HG03442 (cell line): Measurements from ENCODE around the gene ABCC10.
"Not testable (repeated sequence)": the region's sequence is repeated elsewhere in the genome, so short reads cannot be mapped to it uniquely, and the experiment has no call there.

Experiments used
- ATAC-seq: cut with Tn5 transposase; IDR thresholded peaks from one replicate; pipeline ENCODE4 v1.9.1; 2021; ENCODE audit warnings: mild to moderate bottlenecking, moderate library complexity; ENCODE audit not compliant: unreplicated experiment

Gene ABCC10

DNA sequence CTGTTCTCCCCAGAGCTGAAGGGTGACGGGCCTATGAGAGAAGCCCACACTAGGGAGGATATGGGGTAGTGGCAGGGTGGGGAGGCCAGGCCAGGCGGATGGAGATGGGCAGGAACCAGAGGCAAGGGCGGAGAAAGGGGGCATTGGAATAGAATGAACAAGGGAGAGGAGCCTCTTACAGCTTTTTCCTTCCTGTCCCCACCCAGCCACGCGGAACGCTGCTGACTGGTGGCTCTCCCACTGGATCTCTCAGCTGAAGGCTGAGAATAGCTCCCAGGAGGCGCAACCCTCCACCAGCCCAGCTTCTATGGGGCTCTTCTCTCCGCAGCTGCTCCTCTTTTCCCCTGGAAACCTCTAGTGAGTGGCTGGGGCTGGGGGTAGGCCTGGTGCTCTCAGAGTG, 17.2 kb downstream of the ABCC10 start:
- ATAC-seq: no peak

DNA sequence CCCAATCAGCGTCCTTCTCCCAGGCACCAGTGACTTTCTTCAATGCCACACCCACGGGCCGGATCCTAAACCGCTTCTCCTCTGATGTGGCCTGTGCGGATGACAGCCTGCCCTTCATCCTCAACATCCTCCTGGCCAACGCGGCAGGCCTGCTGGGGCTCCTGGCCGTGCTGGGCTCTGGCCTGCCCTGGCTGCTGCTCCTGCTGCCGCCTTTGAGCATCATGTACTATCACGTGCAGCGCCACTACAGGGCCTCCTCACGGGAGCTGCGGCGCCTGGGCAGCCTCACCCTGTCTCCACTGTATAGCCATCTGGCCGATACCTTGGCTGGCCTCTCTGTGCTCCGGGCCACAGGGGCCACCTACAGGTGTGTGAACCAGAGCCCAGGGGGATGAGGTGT, 18.2 kb downstream of the ABCC10 start:
- no peak for ATAC-seq

DNA sequence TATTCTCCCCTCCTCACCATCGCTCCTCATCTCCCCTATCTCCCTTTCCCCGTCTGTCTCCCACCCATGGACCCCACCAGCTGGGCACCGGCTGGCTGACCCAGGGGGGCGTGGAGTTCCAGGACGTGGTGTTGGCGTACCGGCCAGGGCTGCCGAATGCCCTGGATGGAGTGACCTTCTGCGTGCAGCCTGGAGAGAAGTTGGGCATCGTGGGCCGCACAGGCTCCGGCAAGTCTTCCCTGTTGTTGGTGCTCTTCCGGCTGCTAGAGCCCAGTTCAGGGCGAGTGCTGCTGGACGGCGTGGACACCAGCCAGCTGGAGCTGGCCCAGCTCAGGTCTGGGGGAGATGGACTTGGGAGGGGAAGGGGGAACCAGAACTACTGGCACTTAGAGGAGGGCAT, 20.3 kb downstream of the ABCC10 start:
- ATAC-seq: no peak

DNA sequence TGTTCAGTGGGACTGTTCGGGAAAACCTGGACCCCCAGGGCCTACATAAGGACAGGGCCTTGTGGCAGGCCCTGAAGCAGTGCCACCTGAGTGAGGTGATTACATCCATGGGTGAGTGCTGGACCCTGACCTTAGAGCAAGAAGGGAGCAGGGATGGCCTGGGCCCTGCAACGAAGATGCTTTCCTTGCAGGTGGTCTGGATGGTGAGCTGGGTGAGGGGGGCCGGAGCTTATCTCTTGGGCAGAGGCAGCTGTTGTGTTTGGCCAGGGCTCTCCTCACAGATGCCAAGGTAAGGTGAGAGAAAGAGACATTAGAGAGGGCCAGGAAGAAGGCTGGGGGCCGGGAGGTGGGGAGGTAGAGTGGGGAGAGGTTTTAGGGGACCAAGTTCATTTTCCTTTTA, 21.6 kb downstream of the ABCC10 start:
- no peak for ATAC-seq

DNA sequence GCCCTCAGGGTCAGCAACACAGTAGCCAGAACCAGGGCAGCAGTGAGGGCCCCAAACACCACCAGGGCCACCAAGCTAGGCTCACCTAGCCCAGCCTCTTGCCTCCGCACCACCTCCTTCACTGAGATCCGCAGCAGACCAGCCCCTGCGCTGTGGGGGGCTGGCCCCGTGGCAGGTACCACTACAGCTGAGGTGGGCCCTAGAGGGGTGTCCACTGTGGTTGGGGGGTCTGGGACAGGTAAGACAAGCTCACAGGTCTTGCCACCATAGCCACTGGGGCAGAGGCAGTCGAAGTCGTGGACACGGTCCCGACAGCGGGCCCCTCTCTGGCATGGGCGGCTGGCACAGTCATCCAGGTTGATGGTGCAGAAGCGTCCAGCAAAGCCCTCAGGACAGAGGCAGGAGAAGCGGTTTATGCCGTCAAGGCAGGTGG, 23.4 kb downstream of the ABCC10 start:
- ATAC-seq: no peak

DNA sequence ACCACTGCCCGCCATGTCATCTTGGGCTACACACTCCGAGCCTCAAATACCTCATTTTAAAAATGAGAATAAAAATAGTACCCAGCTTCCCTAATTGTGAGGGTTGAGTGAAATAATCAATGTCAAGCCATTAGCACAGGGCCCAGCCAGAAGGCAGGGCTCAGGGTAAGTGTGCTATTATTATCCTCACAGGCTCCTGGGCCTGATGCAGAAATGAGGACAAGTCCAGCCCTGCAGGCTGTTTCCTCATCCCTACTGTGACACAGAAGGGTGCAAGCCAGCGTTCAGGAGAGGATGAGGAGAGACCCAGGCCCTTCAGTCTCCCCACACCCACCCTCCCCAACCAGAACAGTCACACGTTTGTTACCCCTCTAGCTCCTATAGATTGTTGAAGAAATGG, 24.0 kb downstream of the ABCC10 start:
- no peak for ATAC-seq

DNA sequence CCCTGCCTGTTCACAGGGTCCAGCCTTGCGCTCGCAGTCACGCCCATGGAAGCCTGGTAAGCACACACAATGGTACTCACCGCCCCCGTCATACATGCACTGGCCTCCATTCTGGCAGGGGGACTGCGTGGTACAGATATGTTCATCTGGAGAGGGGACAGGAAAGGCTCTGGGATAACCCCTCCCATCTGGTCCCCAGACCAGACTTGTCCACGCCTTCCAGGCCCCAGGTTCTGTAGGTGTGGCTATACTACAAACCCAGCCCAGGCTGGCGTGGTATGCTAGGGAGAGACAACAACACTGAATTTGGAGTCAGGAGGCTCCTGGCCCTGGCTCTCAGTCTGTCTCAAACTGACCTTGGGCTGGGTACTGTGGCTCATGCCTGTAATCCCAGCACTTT, 24.6 kb downstream of the ABCC10 start:
- no peak for ATAC-seq

DNA sequence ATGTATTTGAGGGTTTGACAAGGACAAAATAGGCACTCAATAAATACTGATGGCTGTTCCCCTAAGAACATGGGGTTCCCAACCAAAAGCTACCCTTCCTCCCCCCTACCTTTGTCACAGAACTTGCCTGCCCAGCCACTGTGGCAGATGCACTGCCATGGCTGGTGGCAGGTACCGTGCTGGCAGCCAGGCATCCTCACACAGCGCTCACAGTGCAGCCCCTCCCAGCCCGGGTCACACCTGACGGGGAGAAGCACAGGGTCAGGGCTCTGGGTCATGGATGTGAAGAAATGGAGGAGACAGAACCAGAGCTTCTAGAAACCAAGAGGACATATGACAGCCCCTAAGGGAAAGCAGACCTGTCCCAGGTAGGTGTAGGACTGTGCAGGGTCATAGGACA, 25.6 kb downstream of the ABCC10 start:
- no peak for ATAC-seq

DNA sequence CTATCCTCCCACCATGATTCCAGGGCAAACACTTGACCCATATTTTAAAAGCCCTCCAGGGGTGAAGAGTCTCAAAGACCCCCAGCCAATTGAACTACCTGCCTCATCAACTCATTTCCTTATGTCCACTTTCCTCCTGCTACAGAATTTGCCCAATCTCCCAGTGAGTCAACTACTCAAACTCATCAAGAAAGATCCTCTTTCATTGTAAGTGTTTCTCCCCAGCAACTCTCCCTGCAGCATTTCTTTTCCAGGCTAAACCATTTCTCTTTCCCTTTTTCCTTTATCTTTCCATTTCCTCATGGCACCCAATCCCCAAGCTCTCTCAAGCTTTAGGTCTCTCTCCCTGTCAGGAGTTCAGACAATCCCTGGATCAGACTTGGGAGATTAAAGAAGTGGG, 26.5 kb downstream of the ABCC10 start:
- no peak for ATAC-seq

DNA sequence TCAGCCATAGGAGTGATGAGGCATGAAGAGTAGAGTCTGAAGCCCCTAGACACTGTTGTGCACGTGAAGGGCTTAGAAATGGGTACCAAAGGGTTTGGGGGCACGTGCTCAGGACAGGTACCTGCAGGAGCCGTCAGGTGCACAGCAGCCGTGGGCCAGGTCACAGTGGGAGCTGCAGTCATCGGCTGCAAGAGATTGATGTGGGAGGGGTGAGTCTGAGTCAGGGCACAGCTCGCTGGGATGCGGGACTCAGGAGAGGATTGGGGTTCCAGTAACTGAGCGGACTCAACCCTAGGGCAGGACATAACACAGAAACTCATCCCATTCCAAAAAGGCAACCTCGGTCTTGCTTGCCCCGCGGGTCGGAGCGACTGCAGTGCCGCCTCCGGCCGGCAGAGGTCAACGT, 27.0 kb downstream of the ABCC10 start:
- no peak for ATAC-seq

DNA sequence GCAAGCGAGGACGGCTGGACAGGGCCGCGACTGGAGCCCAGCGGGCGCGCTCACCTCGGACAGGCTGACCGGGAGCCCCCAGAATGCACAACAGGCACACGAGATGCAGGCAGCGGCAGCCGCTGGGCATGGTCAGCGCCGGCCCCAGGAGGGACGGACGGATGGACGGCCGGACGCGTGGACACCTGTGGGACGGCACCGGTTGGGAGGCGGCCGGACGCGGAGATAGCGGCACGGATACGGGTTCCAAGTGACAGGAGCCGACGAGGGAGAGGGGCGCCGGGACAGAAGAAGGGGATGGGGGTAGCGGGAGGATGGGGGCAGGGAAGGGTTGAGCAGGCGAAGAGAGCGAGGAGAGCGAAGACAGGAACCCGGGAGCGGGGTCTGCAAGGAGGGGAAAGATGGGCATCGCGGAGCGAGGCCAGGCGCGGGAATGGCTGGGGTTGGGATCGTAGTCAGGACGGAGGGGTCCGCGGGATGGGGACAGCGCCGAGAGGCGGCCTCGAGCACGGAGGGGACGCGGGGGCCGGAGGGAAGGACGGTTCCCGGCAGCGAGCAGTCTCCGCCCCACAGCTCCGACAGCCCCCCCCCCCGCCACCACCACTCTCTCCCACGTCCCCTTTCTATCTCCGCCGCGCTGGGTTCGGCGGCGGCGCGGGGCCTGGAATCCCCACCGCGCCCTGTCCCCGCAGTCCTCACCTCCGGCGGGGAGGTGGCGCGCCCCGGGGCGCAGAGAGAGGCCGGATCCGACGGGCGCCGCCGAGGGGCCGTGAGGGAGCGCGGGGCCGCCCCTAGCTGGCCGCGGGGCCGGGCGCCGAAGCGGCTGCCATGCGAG, 27.6 kb downstream of the ABCC10 start:
- no peak for ATAC-seq

DNA sequence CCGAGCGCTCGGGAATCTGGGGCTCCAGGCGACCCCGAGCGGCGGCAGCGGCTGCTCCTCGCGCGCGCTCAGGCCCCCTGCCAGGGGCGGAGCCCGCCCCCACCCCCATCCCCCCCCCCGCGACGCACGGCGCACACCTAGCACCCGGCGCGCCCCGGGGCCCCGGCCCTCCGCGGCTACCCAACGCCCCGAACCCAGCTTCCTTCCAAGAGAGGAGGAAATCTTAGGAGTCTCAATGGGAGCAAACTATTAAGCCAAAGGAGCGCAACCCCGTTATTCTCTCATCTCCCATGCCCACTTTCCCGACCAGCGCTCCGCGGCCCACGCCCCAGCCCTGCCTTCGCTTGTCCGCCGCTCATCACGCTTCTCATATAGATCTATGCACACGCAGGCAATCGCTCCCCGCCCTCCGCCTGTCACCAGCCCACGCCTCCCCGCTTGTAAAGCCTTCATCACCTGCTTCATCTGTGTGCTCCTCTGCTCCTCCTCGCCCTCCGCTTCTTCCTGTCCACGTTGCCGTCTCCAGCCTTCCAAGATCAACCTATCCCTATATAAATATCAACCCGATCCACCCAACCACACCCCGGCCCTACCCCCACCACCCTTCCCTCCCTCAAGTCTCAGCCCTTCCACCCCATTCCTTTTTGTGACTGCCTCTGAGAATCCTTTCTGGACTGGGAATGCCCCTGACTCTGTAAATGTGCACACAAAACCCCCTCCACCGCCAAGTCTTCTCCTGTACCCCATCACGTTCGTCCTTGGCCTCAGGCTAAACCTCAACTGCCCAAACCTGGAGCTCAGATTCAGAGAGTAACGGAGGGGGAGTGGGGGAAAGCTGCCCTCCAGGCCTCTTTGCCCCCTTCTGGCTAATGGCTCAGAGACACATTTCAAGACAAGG, 28.4 kb downstream of the ABCC10 start, which contains the start of gene DLK2:
Gene DLK2, minus strand, starts transcription at position 18 of the 898 bp plus-strand sequence. CDS start 723 bp downstream, outside the sequence.
- ATAC-seq: no peak

DNA sequence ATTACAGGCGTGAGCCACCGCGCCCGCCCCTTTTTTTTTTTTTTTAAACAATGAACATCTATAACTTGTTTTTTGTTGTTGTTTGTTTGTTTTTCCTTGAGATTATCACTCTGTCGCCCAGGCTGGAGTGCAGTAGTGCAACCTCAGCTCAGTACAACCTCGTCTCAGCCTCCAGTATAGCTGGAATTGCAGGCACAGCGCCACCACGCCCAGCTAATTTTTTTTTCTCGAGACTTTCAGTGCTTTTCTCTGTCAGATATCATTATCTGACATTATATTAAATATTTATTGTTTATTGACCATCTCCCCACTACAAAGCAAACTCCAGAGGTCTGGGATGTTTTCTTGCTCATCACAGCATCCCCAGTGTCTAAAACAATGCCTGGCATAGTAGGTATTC, 30.3 kb downstream of the ABCC10 start:
- no peak for ATAC-seq

DNA sequence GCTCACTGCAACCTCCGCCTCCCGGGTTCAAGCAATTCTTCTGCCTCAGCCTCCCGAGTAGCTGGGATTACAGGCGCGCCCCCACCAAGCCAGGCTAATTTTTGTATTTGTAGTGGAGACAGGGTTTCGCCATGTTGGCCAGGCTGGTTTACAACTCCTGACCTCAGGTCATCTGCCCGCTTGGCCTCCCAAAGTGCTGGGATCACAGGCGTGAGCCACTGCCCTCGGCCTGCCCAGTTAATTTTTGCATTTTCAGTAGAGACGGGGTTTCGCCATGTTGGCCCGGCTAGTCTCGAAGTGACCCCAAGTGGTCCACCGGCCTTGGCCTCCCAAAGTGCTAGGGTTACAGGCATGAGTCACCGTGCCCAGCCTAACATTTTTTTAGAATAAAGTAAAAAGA, 30.8 kb downstream of the ABCC10 start:
- ATAC-seq: not testable (repeated sequence)

DNA sequence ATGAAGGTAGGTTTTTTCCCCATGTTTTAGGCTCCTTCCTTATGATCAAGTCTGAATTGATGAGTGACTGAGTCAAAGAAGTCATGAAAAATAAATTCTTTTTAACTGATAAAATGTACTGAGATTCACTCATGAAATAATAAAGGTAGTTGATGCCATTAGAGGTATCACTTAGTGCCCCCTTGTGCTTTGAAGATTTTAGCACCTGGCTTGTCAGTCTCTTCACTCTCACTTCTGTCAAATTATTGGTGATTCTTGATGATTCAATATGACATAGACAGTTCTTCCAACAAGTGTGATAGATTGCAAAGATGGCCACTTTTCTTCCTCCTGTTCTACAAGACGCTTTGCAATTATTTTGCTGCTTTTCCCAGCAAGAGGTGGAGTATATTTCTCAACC, 32.2 kb downstream of the ABCC10 start:
- ATAC-seq: no peak

DNA sequence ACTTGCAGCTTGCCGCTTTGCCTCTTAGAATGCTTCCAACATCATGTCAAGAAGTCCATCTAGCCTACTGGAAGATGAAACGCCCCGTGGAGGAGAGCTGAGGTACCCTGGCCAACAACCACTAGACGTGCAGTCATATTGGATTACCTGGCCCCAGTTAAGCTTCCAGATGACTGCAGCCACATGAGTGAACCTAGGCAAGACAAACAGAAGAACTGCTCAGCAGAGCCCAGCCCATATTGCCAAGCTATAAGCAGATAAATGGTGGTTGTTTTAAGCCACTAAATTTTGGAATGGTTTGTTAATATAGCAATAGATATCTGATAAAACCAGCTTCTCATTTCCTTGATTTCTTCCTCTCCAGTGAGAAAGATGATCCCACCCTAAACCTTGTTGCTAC, 32.7 kb downstream of the ABCC10 start:
- ATAC-seq: no peak

DNA sequence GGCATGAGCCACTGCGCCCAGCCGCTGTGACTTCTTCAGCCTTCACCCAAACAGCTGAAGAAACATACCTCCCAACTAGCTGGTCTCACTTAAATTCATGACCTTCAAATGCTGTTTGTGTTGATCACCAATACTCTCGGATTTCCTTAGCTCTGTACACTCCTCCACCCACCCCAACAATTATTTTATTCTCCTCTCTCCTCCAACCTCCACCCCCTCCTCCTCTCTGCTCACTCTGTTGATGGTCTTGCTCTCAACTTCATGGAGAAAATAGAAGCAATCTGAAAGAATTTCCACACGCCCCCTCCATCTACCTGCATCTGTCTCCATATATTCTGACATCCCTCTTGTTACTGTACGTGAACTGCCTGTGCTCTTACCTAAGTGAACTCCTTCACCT, 34.6 kb downstream of the ABCC10 start:
- no peak for ATAC-seq

DNA sequence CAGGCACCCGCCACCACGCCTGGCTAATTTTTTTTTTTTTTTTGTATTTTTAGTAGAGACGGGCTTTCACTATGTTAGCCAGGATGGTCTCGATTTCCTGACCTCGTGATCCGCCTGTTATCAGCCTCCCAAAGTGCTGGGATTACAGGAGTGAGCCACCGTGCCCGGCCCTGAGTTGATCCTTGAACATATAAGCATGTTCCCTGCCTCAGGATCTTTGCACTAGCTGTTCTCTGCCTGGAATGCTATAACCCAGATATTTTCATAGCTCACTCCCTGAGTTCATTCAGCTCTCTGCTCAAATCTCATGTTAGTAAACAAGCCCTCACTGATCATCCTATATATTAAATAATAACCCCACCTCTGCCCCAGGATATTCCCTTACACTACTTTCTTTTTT, 37.0 kb downstream of the ABCC10 start:
- ATAC-seq: no peak

DNA sequence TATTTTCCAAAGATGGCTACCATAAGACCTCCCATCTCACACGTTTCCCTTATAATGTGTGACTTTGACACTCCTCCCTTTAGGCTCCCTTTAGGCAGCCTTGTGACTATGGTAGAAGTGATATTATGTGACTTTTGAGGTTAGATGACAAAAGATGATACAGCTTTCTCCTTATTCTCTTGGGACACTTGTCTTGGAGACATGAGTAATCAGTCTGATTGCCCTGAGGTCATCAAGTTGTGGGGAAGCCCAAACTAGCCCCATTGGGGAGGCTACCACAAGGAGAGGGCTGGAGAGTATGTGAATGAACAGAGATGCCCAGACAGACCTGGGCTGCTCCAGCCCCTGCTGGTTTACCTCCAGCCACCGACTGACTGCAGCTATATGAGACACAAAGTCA, 38.6 kb downstream of the ABCC10 start:
- no peak for ATAC-seq

DNA sequence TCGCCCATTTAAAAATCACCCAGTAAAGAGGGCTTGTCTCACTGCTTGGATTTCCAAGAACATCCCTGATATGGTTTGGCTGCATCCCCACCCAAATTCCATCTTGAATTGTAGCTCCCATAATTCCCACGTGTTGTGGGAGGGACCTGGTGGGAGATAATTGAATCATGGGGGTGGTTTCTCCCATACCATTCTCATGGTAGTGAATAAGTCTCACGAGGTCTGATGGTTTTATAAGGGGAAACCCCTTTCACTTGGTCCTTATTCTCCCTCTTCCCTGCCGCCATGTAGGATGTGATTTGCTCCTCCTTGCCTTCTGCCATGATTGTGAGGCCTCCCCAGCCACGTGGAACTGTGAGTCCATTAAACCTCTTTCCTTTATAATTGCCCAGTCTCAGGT, 39.9 kb downstream of the ABCC10 start:
- ATAC-seq: not testable (repeated sequence)

DNA sequence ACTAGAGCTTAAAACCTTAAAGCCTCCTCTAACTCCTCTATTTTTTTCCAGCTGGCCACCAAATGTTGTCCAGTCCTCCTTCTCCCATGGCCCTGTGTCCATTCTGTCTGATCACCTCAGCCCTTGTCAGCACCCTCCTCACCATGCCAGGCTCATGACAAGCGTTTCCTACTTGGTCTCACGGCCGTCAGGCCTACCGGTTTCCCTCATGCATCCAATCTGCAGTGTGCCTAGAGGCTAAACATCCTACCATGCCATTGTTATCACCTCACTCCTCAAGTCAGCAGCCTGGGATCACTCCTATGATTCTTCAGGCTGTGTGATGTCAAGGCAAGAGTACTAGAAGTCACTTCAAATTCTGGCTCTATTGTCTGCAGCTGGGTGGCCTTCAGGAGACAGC, 40.4 kb downstream of the ABCC10 start:
- no peak for ATAC-seq

DNA sequence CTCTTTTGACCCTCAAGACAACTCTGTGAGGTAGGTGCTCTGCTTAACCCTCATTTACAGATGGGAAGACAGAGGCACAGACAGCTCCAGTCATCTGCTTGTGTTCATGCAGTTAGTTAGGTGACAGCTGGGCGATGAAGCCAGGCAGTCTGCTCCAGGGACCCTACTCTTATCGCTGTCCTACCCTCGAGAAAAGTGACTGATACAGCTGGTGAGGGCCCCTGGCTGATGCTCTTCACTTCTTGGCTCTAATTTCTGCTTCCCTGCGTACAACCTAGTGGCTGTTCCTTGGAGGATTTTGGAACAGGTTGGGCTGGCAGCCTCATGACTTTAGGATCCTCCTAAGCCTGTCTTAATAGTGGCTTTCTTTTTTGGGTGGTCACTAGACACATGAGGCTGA, 40.9 kb downstream of the ABCC10 start:
- no peak for ATAC-seq
